ENCODE results near the gene KRTAP1-5.
A peak's percentile ranks its signal among the peaks of the same experiment; 100 is the strongest.
"Not testable (repeated sequence)": the region's sequence is repeated elsewhere in the genome, so short reads cannot be mapped to it uniquely, and the experiment has no call there.

The KRTAP1-5 gene

GRCh38 chr17:41002814-41003213 lies 24.2 kb downstream of the KRTAP1-5 start:
- no peak for DNase-seq

- DNase-seq: no peak
Observed at GRCh38 chr17:41001795-41002194, 25.2 kb downstream of the KRTAP1-5 start.

GRCh38 chr17:40999563-40999962 lies 27.4 kb downstream of the KRTAP1-5 start, which contains the start of gene KRTAP3-2:
TSS of gene KRTAP3-2 (minus strand) at chr17:40999906. CDS start at chr17:40999853, 53 bp downstream.
- DNase-seq: not testable (repeated sequence)

GRCh38 chr17:40997361-40997760 lies 29.6 kb downstream of the KRTAP1-5 start:
- no peak for DNase-seq

GRCh38 chr17:40996829-40997228 lies 30.2 kb downstream of the KRTAP1-5 start:
- no peak for DNase-seq

- DNase-seq: no peak
Observed at GRCh38 chr17:40995116-40995515, 31.9 kb downstream of the KRTAP1-5 start.

- peak; percentile 37 for DNase-seq
Observed at GRCh38 chr17:40993839-40994238, 33.2 kb downstream of the KRTAP1-5 start, which contains the start of gene KRTAP3-3. TSS of gene KRTAP3-3 (minus strand) at chr17:40994164. CDS start at chr17:40994097, 67 bp downstream.

- no peak for DNase-seq
Observed at GRCh38 chr17:40993084-40993483, 33.9 kb downstream of the KRTAP1-5 start.

GRCh38 chr17:40992666-40993065 lies 34.3 kb downstream of the KRTAP1-5 start:
- no peak for DNase-seq

- no peak for DNase-seq
Observed at GRCh38 chr17:40986920-40987319, 40.1 kb downstream of the KRTAP1-5 start.

GRCh38 chr17:40984226-40984625 lies 42.8 kb downstream of the KRTAP1-5 start, which contains the start of gene KRT40:
TSS of gene KRT40 (minus strand) at chr17:40984326. CDS start at chr17:40984273, 53 bp downstream.
- DNase-seq: no peak

GRCh38 chr17:40981115-40981514 lies 45.9 kb downstream of the KRTAP1-5 start:
- DNase-seq: no peak

- DNase-seq: peak; percentile 77
Observed at GRCh38 chr17:40980596-40980995, 46.4 kb downstream of the KRTAP1-5 start.

- no peak for DNase-seq
Observed at GRCh38 chr17:40980117-40980516, 46.9 kb downstream of the KRTAP1-5 start.

GRCh38 chr17:40978575-40979151 lies 48.3 kb downstream of the KRTAP1-5 start:
- no peak for DNase-seq
